Measurements from ENCODE around the gene PLXNA4.

DNA sequence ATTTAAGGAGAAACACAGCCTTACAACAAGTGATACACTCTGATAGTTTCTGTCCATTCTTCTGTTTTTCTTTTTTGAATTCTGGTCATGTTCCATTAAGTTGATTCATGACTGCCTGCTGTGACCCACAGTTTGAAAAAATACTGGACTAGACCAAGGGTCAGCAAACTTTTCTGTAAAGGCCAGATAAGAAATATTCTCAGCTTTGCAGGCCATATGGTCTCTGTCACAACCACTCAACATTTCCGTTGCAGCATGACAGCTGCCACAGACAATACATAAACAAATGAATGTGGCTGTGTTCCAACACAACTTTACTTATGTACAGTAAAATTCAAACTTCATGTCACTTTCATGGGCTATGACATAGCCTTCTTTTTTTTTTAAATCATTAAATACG lies 156.7 kb downstream of the PLXNA4 start:
- TF ChIP-seq POLR2A (IDR thresholded peaks at IDR 0.05; ENCODE audit: extremely low read depth, insufficient read length), result no peak
- TF ChIP-seq, protein P1, sequence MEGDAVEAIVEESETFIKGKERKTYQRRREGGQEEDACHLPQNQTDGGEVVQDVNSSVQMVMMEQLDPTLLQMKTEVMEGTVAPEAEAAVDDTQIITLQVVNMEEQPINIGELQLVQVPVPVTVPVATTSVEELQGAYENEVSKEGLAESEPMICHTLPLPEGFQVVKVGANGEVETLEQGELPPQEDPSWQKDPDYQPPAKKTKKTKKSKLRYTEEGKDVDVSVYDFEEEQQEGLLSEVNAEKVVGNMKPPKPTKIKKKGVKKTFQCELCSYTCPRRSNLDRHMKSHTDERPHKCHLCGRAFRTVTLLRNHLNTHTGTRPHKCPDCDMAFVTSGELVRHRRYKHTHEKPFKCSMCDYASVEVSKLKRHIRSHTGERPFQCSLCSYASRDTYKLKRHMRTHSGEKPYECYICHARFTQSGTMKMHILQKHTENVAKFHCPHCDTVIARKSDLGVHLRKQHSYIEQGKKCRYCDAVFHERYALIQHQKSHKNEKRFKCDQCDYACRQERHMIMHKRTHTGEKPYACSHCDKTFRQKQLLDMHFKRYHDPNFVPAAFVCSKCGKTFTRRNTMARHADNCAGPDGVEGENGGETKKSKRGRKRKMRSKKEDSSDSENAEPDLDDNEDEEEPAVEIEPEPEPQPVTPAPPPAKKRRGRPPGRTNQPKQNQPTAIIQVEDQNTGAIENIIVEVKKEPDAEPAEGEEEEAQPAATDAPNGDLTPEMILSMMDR (IDR thresholded peaks at IDR 0.05; ENCODE audit: low read depth, low read length), result no peak
- no peak for TF ChIP-seq MYC (IDR thresholded peaks at IDR 0.05; ENCODE audit: low read depth, low read length)
- TF ChIP-seq, protein P2, sequence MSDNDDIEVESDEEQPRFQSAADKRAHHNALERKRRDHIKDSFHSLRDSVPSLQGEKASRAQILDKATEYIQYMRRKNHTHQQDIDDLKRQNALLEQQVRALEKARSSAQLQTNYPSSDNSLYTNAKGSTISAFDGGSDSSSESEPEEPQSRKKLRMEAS (IDR thresholded peaks at IDR 0.05; ENCODE audit: low read depth, low read length), result no peak
